Liver (tissue), 3 donors: ENCODE data around the gene TEX55.

ENCODE experiments used
- EGR1 ChIP-seq, 2 donors: IDR thresholded peaks; 2 replicates each; pipeline ENCODE4 v1.6.1; 2016 to 2018; ENCODE audit warnings: antibody characterized with exemption in 2 of 2, low read depth in 2 of 2
- YY1 ChIP-seq: IDR thresholded peaks from 2 replicates; pipeline ENCODE4 v1.6.1; 2016; ENCODE audit warnings: antibody characterized with exemption, mild to moderate bottlenecking
- TF ChIP-seq, protein P1 (sequence below): IDR thresholded peaks from 2 replicates; pipeline ENCODE4 v1.6.1; 2016; ENCODE audit warnings: antibody characterized with exemption, mild to moderate bottlenecking
- TF ChIP-seq, protein P2 (sequence below): fragments of 150-350 bp; IDR thresholded peaks from 2 replicates; pipeline ENCODE4 v1.5.1; 2017; ENCODE audit warnings: improper control_type of control experiment, low read depth, low read length; ENCODE audit not compliant: missing input control
- donor health status: healthy.
- donor health status: healthy.

DNA sequence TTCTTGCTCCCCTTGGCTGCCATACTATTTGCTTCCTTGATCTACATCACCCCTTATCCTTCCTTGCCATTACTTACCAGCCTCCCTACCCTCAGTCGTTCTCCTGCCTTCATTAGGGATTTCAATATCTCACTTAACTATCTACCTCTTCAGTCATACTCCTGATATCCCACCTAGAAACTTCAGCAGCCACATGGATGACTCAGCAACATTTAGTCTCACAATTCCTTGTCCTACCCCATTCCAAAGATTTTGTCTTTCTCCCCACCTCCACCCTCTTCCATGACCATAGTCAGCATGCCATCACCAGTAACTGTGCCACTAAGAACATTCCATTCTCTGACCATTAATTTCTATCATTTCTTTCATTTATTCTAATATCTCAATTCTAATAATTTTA is 45.8 kb downstream of the TEX55 start:
- TF ChIP-seq YY1 = no peak
- TF ChIP-seq, protein P1, sequence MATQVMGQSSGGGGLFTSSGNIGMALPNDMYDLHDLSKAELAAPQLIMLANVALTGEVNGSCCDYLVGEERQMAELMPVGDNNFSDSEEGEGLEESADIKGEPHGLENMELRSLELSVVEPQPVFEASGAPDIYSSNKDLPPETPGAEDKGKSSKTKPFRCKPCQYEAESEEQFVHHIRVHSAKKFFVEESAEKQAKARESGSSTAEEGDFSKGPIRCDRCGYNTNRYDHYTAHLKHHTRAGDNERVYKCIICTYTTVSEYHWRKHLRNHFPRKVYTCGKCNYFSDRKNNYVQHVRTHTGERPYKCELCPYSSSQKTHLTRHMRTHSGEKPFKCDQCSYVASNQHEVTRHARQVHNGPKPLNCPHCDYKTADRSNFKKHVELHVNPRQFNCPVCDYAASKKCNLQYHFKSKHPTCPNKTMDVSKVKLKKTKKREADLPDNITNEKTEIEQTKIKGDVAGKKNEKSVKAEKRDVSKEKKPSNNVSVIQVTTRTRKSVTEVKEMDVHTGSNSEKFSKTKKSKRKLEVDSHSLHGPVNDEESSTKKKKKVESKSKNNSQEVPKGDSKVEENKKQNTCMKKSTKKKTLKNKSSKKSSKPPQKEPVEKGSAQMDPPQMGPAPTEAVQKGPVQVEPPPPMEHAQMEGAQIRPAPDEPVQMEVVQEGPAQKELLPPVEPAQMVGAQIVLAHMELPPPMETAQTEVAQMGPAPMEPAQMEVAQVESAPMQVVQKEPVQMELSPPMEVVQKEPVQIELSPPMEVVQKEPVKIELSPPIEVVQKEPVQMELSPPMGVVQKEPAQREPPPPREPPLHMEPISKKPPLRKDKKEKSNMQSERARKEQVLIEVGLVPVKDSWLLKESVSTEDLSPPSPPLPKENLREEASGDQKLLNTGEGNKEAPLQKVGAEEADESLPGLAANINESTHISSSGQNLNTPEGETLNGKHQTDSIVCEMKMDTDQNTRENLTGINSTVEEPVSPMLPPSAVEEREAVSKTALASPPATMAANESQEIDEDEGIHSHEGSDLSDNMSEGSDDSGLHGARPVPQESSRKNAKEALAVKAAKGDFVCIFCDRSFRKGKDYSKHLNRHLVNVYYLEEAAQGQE = no peak
- no peak for TF ChIP-seq EGR1 (IDR thresholded peaks at IDR 0.05; ENCODE audit: low read depth in 2 of 2)
- TF ChIP-seq, protein P2, sequence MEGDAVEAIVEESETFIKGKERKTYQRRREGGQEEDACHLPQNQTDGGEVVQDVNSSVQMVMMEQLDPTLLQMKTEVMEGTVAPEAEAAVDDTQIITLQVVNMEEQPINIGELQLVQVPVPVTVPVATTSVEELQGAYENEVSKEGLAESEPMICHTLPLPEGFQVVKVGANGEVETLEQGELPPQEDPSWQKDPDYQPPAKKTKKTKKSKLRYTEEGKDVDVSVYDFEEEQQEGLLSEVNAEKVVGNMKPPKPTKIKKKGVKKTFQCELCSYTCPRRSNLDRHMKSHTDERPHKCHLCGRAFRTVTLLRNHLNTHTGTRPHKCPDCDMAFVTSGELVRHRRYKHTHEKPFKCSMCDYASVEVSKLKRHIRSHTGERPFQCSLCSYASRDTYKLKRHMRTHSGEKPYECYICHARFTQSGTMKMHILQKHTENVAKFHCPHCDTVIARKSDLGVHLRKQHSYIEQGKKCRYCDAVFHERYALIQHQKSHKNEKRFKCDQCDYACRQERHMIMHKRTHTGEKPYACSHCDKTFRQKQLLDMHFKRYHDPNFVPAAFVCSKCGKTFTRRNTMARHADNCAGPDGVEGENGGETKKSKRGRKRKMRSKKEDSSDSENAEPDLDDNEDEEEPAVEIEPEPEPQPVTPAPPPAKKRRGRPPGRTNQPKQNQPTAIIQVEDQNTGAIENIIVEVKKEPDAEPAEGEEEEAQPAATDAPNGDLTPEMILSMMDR = no peak
